Panc1 (cell line): ENCODE measurements around the gene OR6Y1. TPM values are rescaled to one million over a fixed set of nuclear protein-coding genes. Genes with fewer than 3 reads are reported as not detected.

Experiments used
- ATAC-seq: fragments of 200-7000 bp; cut with Tn5 transposase; 2 replicates; pipeline ENCODE4 v1.9.1; 2020; ENCODE audit warnings: mild to moderate bottlenecking, moderate library complexity
- BruUV-seq: library from RNA; stranded (reverse); fragments of 400-500 nt; replicated peaks from 2 replicates; lab custom pipeline; 2021; lab: Mats Ljungman, UMichigan
- CTCF ChIA-PET: fragments of 300-600 bp; sonication (Branson Sonifier 250); formaldehyde crosslinking; loops from one replicate; lab custom pipeline; 2022; ENCODE audit warnings: antibody characterized with exemption; lab: Charles Lee
- POLR2A ChIA-PET: fragments of 300-600 bp; sonication (Branson Sonifier 250); formaldehyde crosslinking; loops from one replicate; lab custom pipeline; 2022; ENCODE audit warnings: antibody characterized with exemption; lab: Charles Lee
- DNase-seq: peaks from one replicate; pipeline ENCODE4 v3.0.0-alpha.2; 2010; ENCODE audit warnings: low read depth, low spot score
- H3K27ac ChIP-seq: 2 replicates; pipeline ENCODE4 v1.5.1; 2011; ENCODE audit warnings: mild to moderate bottlenecking, low read length, inconsistent platforms
- H3K27me3 ChIP-seq: fragments of 200-500 bp; sonication (Bioruptor generic); 2 replicates; pipeline ENCODE4 v1.6.0; 2014; ENCODE audit warnings: low read length, inconsistent platforms; ENCODE audit not compliant: control insufficient read depth, insufficient read depth
- H3K36me3 ChIP-seq: fragments of 200-500 bp; sonication (Bioruptor generic); 2 replicates; pipeline ENCODE4 v1.5.1; 2014; ENCODE audit warnings: inconsistent platforms, mild to moderate bottlenecking, low read length, moderate library complexity; ENCODE audit not compliant: control insufficient read depth, insufficient read depth
- H3K4me1 ChIP-seq: 2 replicates; pipeline ENCODE4 v1.5.1; 2011; ENCODE audit warnings: inconsistent platforms, mild to moderate bottlenecking, low read length, moderate library complexity; ENCODE audit not compliant: control insufficient read depth, insufficient read depth
- H3K4me3 ChIP-seq, 2 experiments: 2 replicates each; pipeline ENCODE4 v1.5.1; 2011 to 2012; ENCODE audit warnings: low read depth in 2 of 2, low read length in 2 of 2, mild to moderate bottlenecking in 2 of 2, inconsistent platforms in 1 of 2, moderate library complexity in 1 of 2
- H3K9me3 ChIP-seq: fragments of 200-500 bp; sonication (Bioruptor generic); 2 replicates; pipeline ENCODE4 v1.5.1; 2014; ENCODE audit warnings: low read depth, mild to moderate bottlenecking, inconsistent platforms, low read length, moderate library complexity; ENCODE audit not compliant: control insufficient read depth, insufficient read depth
- POLR2AphosphoS5 ChIP-seq: IDR thresholded peaks from 2 replicates; pipeline ENCODE4 v1.6.1; 2012; ENCODE audit warnings: mild to moderate bottlenecking, low read depth, low read length, moderate library complexity
- SIN3A ChIP-seq: IDR thresholded peaks from 2 replicates; pipeline ENCODE4 v1.6.1; 2012; ENCODE audit warnings: low read depth, mild to moderate bottlenecking, low read length, moderate library complexity, borderline replicate concordance; ENCODE audit not compliant: insufficient read depth
- TCF7L2 ChIP-seq: IDR thresholded peaks from 2 replicates; pipeline ENCODE4 v1.6.1; 2011; ENCODE audit warnings: mild to moderate bottlenecking, low read depth, low read length, inconsistent platforms
- in situ Hi-C: cut with HindIII; loops from 2 replicates; pipeline ENCODE4 v1.10.0; 2016; ENCODE audit warnings: low sequenced_read_pairs, low pct_unique_long_range_greater_than_20kb
- intact Hi-C: fragments of 100-400 bp; cut with micrococcal nuclease; formaldehyde crosslinking; loops from one replicate; pipeline ENCODE4 v1.10.0; 2022; ENCODE audit not compliant: unreplicated experiment
- total RNA-seq: library from RNA; stranded (reverse); gene quantifications from one replicate; pipeline ENCODE4 v1.2.1, GENCODE V29; 2021; ENCODE audit not compliant: unreplicated experiment
- TF ChIP-seq, protein P1 (sequence below), 2 experiments: IDR thresholded peaks; 2 replicates each; pipeline ENCODE4 v1.6.1; 2011 to 2012; ENCODE audit warnings: low read depth in 2 of 2, control low read depth in 1 of 2, low read length in 1 of 2, mild to moderate bottlenecking in 1 of 2, moderate library complexity in 1 of 2; ENCODE audit not compliant: insufficient read depth in 1 of 2
- TF ChIP-seq, protein P2 (sequence below): fragments of 450-650 bp; IDR thresholded peaks from 2 replicates; pipeline ENCODE4 v1.5.1; 2017; ENCODE audit warnings: mild to moderate bottlenecking

The OR6Y1 gene
- total RNA-seq, 1 experiment from 2014 or later, result not detected

DNA sequence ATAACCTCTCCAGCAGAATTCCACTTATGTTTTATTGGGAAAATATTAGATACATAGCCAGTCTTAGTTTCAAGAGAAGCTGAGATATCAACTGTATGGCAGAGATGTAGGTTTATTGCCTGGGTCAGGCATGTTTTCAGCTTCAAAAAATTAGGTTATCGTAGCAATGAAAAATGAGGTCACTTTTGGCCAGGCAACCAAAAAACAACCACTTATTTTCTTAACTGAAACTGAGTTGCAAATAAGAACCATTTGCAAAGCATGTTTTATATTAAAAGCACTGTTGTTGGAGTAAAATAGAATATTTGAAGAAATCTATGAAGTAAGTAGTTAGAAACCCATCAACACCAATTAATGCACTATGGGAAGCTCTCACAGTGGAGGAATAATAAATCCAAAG, 5.5 kb upstream of the OR6Y1 start:
- no peaks in the 10 kb centered on the region for H3K4me1 ChIP-seq
- in situ Hi-C loops, result no loop called here
- H3K27me3 ChIP-seq, result no peaks in the 10 kb centered on the region
- H3K4me3 ChIP-seq, result no peak overlapping the region
- TF ChIP-seq, protein P1, sequence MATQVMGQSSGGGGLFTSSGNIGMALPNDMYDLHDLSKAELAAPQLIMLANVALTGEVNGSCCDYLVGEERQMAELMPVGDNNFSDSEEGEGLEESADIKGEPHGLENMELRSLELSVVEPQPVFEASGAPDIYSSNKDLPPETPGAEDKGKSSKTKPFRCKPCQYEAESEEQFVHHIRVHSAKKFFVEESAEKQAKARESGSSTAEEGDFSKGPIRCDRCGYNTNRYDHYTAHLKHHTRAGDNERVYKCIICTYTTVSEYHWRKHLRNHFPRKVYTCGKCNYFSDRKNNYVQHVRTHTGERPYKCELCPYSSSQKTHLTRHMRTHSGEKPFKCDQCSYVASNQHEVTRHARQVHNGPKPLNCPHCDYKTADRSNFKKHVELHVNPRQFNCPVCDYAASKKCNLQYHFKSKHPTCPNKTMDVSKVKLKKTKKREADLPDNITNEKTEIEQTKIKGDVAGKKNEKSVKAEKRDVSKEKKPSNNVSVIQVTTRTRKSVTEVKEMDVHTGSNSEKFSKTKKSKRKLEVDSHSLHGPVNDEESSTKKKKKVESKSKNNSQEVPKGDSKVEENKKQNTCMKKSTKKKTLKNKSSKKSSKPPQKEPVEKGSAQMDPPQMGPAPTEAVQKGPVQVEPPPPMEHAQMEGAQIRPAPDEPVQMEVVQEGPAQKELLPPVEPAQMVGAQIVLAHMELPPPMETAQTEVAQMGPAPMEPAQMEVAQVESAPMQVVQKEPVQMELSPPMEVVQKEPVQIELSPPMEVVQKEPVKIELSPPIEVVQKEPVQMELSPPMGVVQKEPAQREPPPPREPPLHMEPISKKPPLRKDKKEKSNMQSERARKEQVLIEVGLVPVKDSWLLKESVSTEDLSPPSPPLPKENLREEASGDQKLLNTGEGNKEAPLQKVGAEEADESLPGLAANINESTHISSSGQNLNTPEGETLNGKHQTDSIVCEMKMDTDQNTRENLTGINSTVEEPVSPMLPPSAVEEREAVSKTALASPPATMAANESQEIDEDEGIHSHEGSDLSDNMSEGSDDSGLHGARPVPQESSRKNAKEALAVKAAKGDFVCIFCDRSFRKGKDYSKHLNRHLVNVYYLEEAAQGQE (IDR thresholded peaks at IDR 0.05; ENCODE audit: insufficient read depth in 1 of 2, low read depth in 2 of 2, low read length in 1 of 2), result no peak
- TF ChIP-seq, protein P2, sequence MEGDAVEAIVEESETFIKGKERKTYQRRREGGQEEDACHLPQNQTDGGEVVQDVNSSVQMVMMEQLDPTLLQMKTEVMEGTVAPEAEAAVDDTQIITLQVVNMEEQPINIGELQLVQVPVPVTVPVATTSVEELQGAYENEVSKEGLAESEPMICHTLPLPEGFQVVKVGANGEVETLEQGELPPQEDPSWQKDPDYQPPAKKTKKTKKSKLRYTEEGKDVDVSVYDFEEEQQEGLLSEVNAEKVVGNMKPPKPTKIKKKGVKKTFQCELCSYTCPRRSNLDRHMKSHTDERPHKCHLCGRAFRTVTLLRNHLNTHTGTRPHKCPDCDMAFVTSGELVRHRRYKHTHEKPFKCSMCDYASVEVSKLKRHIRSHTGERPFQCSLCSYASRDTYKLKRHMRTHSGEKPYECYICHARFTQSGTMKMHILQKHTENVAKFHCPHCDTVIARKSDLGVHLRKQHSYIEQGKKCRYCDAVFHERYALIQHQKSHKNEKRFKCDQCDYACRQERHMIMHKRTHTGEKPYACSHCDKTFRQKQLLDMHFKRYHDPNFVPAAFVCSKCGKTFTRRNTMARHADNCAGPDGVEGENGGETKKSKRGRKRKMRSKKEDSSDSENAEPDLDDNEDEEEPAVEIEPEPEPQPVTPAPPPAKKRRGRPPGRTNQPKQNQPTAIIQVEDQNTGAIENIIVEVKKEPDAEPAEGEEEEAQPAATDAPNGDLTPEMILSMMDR, result no peak
- no peak for TF ChIP-seq TCF7L2
- no peak for TF ChIP-seq SIN3A
- no peak for TF ChIP-seq POLR2AphosphoS5
- no TSS peak for BruUV-seq
- ChIA-PET CTCF (no interaction called here), POLR2A (no interaction called here)
- H3K27ac ChIP-seq, result no peak overlapping the region
- H3K9me3 ChIP-seq, result no peaks in the 10 kb centered on the region
- DNase-seq (no peak), ATAC-seq (no peak)
- no peaks in the 10 kb centered on the region for H3K36me3 ChIP-seq
- intact Hi-C loops, result no loop called here

GRCh38 chr1:158552296-158552695, 1.9 kb downstream of the OR6Y1 start:
- no peaks in the 10 kb centered on the region for H3K36me3 ChIP-seq
- BruUV-seq, result no TSS peak
- no peaks in the 10 kb centered on the region for H3K9me3 ChIP-seq
- in situ Hi-C loops, result no loop called here
- intact Hi-C loops, result no loop called here
- DNase-seq (no peak), ATAC-seq (no peak)
- no peak overlapping the region for H3K27ac ChIP-seq
- CTCF ChIA-PET, result no interaction called here
- no peaks in the 10 kb centered on the region for H3K27me3 ChIP-seq
- POLR2A ChIA-PET, result no interaction called here
- TF ChIP-seq, protein P1 (IDR thresholded peaks at IDR 0.05; ENCODE audit: insufficient read depth in 1 of 2, low read depth in 2 of 2, low read length in 1 of 2), result no peak
- TF ChIP-seq, protein P2, result no peak
- no peak for TF ChIP-seq TCF7L2
- no peak for TF ChIP-seq SIN3A
- TF ChIP-seq POLR2AphosphoS5, result no peak
- H3K4me1 ChIP-seq, result no peaks in the 10 kb centered on the region
- H3K4me3 ChIP-seq, result no peak overlapping the region
